ENCODE data around the gene PKMYT1. TPM values are rescaled to one million over a fixed set of nuclear protein-coding genes. Genes with fewer than 3 reads are reported as not detected.

PKMYT1 gene
- total and polyA plus RNA-seq, 12 donors = 0.34 to 4.2 (median 0.71) TPM; not detected in 1

DNA sequence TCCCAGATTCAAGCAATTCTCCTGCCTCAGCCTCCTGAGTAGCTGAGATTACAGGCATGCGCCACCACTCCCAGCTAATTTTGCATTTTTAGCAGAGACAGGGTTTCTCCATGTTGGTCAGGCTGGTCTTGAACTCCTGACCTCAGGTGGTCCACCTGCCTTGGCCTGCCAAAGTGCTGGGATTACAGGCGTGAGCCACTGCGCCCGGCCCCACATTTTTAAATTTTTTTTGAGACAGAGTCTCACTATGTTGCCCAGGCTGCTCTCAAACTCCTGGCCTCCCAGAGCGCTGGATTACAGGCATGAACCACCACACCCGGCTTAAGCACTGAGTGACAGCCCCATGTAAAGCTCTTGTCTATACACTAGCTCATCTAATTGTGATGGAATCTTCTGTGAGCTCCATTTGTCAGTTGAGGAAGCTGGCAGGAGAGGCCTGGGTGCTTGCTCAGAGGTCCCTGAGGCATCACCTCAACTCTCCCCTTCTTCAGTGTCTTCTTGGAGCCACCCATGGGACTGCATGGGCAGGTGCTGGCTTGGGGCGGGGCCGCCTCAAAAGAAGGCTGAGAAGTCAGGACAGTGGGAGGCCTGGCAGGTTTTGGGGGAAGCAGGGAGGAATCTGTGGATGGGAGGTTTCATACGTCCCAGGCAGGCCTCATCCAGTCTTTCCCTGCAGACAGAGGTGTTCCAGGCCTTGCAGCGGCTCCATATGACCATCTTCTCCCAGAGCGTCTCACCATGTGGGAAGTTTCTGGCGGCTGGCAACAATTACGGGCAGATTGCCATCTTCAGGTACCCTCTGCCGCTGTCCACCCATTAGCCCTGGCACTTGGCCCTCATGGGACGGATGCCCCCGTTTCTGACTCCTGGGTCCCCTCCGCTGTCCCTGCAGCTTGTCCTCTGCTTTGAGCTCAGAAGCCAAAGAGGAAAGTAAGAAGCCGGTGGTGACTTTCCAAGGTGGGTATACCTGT lies 45.1 kb upstream of the PKMYT1 start:
- H3K9me3 ChIP-seq = no peaks in the 10 kb centered on the region
- H3K27ac ChIP-seq = no peak overlapping the region
- WGBS, 2 donors = 94 to 96% methylated on average over 18 of the region's 18 CpGs
- ATAC-seq (no peak), DNase-seq (no peak)
- peaks cover 0 to 25% (median 17%) of the 10 kb centered on the region in 9 donors for H3K36me3 ChIP-seq
- no peak overlapping the region for H3K4me3 ChIP-seq
- TF ChIP-seq, protein P1, sequence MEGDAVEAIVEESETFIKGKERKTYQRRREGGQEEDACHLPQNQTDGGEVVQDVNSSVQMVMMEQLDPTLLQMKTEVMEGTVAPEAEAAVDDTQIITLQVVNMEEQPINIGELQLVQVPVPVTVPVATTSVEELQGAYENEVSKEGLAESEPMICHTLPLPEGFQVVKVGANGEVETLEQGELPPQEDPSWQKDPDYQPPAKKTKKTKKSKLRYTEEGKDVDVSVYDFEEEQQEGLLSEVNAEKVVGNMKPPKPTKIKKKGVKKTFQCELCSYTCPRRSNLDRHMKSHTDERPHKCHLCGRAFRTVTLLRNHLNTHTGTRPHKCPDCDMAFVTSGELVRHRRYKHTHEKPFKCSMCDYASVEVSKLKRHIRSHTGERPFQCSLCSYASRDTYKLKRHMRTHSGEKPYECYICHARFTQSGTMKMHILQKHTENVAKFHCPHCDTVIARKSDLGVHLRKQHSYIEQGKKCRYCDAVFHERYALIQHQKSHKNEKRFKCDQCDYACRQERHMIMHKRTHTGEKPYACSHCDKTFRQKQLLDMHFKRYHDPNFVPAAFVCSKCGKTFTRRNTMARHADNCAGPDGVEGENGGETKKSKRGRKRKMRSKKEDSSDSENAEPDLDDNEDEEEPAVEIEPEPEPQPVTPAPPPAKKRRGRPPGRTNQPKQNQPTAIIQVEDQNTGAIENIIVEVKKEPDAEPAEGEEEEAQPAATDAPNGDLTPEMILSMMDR (IDR thresholded peaks at IDR 0.05) = no peak
- peaks cover 29 to 70% (median 49%) of the 10 kb centered on the region in 9 donors for H3K4me1 ChIP-seq
- intact Hi-C loops (cut with DNase I) = no loop called here
- peaks cover 0 to 20% (median 17%) of the 10 kb centered on the region in 7 donors for H3K27me3 ChIP-seq

DNA sequence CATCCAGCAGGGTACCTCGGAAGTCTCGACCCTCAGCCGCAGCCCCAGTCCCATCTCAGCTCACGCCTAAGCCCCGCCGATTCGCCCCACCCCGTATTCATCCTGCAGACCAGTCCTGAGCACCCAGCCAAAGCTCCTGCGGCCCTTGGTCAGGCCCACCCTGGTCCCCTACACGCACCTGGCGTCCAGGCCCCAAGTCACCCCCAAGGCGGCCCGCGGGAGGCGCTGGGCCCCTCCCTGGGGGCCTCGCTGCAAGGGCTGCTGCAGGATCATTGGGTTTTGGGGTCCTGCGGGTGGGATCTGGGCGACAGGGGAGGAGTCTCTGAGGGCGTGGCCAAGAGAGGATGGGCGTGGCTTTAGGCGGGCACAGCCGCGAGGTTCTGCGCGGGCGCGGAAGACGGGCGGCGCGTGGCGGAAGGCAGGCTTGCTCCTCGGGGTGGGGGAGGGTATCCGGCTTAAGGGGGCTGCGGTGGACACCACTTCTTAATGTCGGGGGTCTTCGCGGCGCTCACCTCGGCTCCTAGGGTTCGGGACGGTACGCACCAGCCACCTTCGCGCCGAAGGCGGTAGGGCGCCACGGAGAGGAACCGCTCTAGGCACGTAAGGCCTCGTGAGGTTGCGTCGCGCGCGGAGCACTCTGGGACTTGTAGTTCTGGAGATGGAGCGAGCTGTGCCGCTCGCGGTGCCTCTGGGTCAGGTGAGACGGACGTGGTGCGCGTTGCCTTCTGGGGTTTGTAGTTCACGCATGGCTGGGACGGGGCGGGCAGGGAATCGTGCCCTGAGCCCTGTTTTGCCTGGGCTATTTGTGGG lies 43.6 kb upstream of the PKMYT1 start, which contains the start of the genes HCFC1R1 and THOC6:
TSS of gene HCFC1R1 (minus strand) at position 274 of the 810 bp plus-strand sequence. CDS start at position 273, 1 bp downstream.
TSS of gene THOC6 (plus strand) at position 367 of the 810 bp plus-strand sequence. CDS start at position 659, 292 bp downstream.
- peaks cover 0 to 25% (median 17%) of the 10 kb centered on the region in 9 donors for H3K36me3 ChIP-seq
- WGBS, 2 donors = 0 to 1% methylated on average over 69 of the region's 69 CpGs
- TF ChIP-seq, protein P1 (IDR thresholded peaks at IDR 0.05) = peak in 1 of 9 donors; percentile 21
- DNase-seq = peak; percentile 96
- H3K4me1 ChIP-seq = peaks cover 23 to 68% (median 50%) of the 10 kb centered on the region in 9 donors
- no peaks in the 10 kb centered on the region for H3K9me3 ChIP-seq
- intact Hi-C loops (cut with DNase I) = no loop called here
- H3K4me3 ChIP-seq = peak within 1 kb of the TSS; percentile 43 to 87 (median 74)
- peak within 1 kb of the TSS; percentile 88 to 100 (median 97) for H3K27ac ChIP-seq
- peaks cover 0 to 12% (median 3%) of the 10 kb centered on the region in 7 donors for H3K27me3 ChIP-seq
- ATAC-seq = peak; percentile 67 to 84 (median 78)

DNA sequence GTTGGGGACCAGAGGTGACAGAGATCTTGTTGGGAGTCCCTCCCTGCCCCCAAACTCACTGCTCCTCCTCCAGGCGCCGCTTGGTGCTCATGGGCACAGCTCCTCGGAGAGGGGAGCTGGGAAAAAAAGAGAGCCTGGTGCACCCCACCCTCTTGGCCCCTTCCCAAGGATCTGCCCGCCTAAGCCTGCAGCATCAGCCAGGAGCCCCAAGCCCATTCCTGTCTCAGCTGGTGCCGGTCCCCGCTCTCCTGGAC lies 43.1 kb upstream of the PKMYT1 start:
- intact Hi-C loops (cut with DNase I) = no loop called here
- H3K27ac ChIP-seq = peak overlapping the region; percentile 88 to 100 (median 97)
- ATAC-seq (peak in 5 of 8 donors; percentile 0 to 6 (median 1)), DNase-seq (peak in 1 of 2 donors; percentile 62)
- TF ChIP-seq, protein P1 (IDR thresholded peaks at IDR 0.05) = no peak
- peaks cover 0 to 25% (median 17%) of the 10 kb centered on the region in 9 donors for H3K36me3 ChIP-seq
- 2 to 14% methylated on average over 4 to 6 of the region's 6 CpGs for WGBS, 2 donors
- H3K4me1 ChIP-seq = peaks cover 23 to 68% (median 49%) of the 10 kb centered on the region in 9 donors
- H3K27me3 ChIP-seq = peaks cover 0 to 12% (median 4%) of the 10 kb centered on the region in 7 donors
- H3K9me3 ChIP-seq = no peaks in the 10 kb centered on the region
- peak overlapping the region; percentile 43 to 87 (median 74) for H3K4me3 ChIP-seq

All from heart right ventricle (tissue), 16 donors.